GM21528 (cell line): ENCODE data around the gene ZNF277.

ENCODE experiments used
- ATAC-seq: cut with Tn5 transposase; IDR thresholded peaks from one replicate; pipeline ENCODE4 v1.9.1; 2021; ENCODE audit warnings: mild to moderate bottlenecking, moderate library complexity; ENCODE audit not compliant: unreplicated experiment, low FRiP score

Gene ZNF277

DNA sequence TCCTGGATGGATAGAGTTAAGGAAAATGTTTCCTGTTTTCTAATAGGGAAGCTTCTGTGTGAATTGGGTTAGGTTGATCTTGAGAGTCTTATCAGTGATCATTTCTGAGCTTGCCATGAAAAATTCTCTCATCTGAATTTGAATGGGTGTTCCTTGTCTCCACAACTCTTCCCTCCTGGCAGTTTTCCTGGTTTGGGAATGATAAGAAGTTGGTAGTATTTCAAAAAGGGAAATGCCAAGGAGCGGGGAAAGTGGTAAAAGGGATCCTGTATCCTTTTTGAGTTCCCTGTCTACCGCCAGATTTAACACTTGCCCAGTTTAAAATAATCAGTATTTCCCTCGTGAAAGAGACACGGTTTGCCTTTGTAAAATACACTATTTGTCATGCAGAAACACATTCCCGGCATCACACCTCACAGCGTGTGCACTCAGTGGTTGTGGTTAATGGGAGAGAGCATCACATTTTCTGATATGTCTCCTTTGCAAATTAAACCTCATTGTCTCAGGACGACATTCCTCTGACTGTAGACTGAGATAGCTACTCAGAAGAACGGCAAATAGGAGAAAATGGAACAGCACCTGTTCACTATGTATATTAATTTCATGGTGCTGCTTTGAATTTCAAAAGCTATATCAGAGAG lies 130.6 kb downstream of the ZNF277 start:
- no peak for ATAC-seq

- ATAC-seq, result no peak
Observed at GRCh38 chr7:112337892-112338291, 131.4 kb downstream of the ZNF277 start.

- no peak for ATAC-seq
Observed at GRCh38 chr7:112338786-112339185, 132.3 kb downstream of the ZNF277 start.

DNA sequence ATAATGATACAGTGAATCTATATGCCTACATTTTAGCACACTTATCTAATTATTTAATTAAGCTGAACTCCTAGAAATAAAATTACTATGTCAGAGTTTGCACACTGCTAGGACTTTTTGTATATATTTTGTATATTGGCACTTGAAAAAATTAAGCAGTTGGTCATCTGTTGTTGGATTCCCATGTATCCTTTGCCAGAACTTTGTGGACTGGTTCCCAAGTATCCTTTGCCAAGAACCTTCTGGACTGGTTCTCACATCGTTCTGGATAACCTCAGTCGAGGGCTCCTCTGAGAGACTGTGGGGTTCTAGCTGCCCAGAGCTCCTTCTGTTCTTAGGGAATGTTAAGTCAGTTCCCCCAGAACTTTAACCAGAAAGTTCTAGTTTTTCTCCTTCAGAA lies 135.0 kb downstream of the ZNF277 start:
- ATAC-seq, result no peak

GRCh38 chr7:112346381-112347060 lies 140.0 kb downstream of the ZNF277 start:
- no peak for ATAC-seq

DNA sequence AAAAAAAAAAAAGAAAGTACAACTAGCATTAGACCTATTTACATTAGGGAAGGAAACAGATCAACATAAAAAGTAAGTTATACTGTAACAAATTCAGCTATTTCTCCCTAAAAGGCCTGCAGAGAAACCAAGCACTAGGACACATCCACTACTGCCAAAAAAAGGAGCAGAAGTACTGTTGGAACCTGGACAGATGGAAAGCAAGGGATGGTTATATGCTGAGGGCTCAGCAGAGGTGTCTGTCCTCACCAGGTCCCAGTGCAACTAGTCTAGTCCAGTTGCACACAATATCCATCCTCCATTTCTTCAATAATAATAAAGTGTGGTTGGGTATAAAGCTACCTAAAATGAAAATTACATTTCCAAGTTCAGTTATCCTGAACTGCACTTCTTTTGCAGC lies 140.6 kb downstream of the ZNF277 start:
- no peak for ATAC-seq

DNA sequence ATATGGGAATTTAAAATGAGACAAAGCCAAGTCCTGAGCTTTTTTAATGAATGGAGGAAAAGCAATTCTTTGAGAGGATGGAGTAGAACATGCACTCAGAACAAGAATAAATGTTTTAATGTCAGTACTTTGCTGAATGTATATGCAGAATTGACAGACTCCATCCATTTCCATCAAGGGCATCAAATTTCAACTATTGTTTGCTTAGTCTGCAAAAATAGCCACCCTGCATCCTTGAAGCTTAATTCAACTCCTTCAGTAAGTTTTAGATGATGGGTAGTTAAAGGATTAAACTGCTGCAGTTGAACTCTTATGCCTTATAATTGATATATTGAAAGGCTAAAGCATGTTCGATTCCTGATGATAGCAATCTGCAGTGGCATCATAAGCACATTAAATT lies 144.1 kb downstream of the ZNF277 start:
- no peak for ATAC-seq

DNA sequence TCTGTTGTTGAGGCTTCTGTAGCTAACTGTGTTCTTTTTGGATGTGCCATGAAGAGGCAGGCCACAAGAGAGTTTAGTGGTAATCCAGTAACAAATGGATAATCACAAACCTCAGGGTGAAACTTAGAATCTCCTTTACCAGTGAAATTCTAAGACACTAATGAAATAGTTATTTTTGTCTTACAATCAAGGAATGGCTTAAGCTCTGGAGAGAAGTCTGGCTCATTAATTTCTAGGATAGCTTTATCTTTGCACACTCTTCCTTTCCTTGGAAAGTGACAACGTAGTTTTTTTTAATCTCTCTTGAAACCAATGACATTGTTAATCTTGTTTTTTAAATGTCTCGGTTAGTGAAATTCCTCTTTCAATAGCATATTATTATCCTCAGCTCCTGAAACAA lies 150.1 kb downstream of the ZNF277 start:
- ATAC-seq, result no peak

DNA sequence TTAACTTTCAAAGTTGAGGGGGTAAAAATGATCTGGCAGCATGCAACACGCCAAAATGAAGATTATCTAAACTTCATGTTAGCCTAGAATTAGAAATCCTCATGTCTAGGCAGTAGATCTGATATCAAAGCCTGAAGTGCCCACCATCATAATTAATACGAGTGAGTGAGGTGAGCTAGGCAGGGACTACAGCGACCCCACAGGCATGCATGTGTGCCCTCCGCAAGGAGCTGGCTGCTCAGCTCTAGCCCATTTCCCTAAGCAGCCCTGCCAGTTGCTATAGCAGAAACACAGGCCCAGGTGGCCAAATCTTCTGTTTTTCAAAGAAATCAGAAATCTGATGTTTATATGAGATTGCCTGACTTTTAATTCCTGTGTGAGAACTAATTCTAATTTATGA lies 150.6 kb downstream of the ZNF277 start:
- no peak for ATAC-seq

DNA sequence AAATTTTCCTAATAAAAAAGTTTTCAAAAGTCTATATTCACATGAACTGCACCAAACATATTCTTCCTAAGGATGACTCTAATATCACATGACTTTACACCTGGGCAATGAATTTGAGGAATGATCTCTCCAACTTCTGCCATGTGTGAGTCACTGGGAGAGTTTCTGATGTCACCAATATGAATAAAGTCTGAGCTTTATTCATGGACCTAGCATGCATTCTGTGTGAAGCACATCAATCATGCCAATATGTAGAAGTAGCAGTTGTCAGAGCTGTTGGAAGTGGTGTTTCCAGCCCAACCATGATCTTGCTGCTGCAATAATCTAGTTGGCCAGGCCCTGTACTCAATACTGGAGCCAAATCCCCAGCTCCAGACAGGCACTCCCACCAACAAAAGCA lies 152.0 kb downstream of the ZNF277 start:
- ATAC-seq, result no peak

DNA sequence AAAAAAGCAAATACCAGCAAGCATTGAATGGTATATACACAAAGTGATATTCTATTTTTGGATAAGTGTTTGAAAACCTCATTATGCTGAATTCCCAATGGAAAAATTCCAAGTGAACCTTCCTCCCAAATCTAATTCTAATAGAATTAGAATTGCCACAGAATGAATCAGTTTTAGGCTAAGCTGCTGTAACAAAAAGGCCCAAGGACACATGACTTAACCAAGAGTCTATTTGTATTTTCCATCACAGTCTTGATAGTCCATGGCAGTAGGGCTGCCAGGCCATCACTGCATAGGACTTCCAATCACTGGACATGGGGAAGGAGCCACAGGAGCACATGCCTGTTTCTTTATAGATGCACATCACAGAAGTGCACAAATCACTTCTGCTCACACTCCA lies 152.6 kb downstream of the ZNF277 start:
- no peak for ATAC-seq

GRCh38 chr7:112360681-112361080 lies 154.2 kb downstream of the ZNF277 start:
- ATAC-seq, result no peak

GRCh38 chr7:112361154-112361553 lies 154.7 kb downstream of the ZNF277 start:
- no peak for ATAC-seq

- ATAC-seq, result no peak
Observed at GRCh38 chr7:112362053-112362650, 155.7 kb downstream of the ZNF277 start.

DNA sequence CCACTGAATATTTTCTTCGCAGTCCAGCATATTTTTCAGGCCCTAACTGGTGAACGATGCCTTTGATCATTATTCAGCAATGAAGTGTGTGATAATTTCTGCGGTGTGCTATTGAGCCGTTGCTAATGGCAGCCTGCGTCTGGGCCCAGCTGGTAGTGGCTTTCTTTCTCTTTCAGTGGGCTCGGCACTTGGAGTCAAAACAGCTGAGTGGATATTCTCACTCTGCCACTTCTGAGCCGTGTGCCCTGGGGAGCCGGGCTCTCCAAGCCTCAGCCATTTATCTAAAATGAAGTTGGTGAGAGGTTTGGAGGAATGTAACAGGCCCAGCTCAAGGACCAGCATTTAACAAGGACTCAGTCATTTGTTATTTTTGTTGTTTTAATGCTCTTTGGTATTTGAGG lies 156.2 kb downstream of the ZNF277 start:
- ATAC-seq, result no peak

DNA sequence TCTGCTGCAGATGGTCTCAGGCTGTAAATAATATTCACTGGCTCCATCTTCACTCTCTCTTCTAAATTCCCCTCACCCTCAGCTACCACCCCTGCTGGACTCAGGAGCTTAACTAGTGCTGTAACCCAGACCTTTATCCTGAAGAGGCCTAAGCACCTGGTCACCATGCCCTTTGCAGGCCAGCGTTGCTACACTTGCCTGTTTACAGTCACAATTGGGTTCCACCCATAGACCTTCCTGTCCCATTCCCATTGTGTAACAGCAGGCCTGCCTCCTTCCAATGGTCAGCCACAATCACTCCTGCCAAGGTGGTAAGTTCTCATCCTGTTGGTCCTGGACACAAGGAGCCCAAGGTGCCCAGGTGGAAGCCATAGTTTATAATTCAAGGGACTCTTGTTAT lies 157.9 kb downstream of the ZNF277 start:
- no peak for ATAC-seq

GRCh38 chr7:112365551-112365950 lies 159.1 kb downstream of the ZNF277 start:
- ATAC-seq, result no peak

DNA sequence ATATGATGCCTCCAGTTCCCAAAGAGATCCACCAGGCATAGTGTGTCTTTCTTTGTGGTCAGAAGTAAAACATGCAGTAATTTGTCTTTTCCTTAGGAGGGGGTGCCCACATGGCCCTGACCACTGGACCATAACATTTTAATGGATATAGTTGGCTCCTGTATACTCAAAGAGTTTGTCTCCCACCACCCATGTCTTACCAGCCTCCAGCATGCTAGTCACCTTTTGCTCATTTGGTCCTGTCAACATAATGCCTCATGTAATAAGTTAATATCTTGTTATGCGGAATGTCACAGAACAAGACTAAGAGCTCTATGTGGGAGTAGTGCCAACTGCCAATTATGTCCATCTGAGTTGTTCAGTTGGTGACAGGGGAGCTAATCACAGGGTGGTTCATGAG lies 160.4 kb downstream of the ZNF277 start:
- ATAC-seq, result no peak

DNA sequence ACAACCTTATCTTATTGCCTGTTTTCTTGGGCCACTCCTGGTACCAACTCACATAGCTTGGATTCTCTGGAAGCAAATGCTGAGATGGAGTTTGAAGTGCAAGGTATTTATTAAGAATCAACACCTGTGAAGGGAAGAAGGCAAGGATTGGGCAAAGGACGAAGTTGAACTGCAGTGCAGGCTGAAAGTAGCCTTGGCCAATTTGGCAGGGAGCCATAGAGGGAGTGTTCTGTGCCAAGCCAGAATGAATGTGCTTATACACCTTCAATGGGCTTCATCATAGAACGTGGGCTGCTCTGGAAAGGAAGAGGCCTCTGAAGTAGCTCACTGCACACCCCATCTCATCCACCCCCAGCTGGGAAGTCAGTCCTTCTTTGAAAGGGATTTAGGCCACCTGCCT lies 163.9 kb downstream of the ZNF277 start:
- ATAC-seq, result no peak

DNA sequence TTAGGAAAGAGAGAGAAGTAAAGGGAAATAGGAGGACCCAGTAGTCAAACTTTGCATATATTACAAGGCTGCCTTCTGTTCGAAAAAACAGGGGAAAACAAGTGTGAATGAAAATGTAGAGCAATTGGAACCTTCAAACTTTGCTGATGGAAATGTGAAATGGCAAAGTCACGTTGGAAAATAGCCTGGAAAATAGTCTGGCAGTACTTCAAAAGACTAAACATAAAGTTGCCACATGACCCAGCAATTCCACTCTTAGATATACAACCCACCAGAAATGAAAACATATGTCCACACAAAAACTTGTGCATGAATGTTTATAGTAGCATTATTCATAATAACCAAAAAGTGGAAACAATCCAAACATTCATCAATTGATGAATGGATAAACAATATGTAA lies 165.2 kb downstream of the ZNF277 start:
- ATAC-seq, result no peak

GRCh38 chr7:112372101-112372500 lies 165.6 kb downstream of the ZNF277 start:
- ATAC-seq, result no peak

DNA sequence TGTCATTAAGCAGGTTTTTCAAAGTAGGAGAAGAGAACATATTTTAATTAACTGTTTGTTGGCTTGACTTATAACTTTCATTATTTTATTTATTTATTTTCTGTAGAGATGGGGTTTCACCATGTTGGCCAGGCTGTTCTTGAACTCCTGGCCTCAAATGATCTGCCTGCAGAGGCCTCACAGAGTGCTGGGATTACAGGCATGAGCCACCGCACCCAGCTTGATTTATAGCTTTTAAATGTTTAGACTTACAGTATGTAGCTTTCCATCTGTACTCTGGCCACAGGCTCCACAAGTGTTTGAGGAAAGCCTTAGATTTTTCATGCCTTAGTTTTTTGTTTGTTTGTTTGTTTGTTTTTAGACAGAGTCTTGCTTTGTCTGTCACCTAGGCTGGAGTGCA lies 171.1 kb downstream of the ZNF277 start:
- ATAC-seq, result no peak
